Measurements from ENCODE around the gene RNF157.

Gene RNF157

DNA sequence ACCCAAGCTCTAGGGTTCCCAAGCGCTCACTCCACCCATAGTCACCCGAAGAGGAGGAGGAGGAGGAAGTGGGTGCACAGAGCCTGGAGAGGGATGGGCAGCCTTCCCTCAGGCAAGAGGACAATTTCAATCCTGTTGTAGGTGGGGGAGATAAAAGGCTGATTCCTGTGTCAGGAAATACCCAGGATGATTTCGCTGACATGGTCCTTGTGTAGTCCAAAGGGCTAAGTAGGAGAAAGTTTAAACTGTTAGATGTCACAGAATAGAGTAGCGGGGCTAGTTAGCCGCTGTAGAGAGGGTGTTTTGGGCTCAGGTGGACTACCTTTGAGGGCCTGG is 135.4 kb downstream of the RNF157 start:
- no peak for DNase-seq (ENCODE audit: low read depth)
- TF ChIP-seq, protein P1, sequence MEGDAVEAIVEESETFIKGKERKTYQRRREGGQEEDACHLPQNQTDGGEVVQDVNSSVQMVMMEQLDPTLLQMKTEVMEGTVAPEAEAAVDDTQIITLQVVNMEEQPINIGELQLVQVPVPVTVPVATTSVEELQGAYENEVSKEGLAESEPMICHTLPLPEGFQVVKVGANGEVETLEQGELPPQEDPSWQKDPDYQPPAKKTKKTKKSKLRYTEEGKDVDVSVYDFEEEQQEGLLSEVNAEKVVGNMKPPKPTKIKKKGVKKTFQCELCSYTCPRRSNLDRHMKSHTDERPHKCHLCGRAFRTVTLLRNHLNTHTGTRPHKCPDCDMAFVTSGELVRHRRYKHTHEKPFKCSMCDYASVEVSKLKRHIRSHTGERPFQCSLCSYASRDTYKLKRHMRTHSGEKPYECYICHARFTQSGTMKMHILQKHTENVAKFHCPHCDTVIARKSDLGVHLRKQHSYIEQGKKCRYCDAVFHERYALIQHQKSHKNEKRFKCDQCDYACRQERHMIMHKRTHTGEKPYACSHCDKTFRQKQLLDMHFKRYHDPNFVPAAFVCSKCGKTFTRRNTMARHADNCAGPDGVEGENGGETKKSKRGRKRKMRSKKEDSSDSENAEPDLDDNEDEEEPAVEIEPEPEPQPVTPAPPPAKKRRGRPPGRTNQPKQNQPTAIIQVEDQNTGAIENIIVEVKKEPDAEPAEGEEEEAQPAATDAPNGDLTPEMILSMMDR (IDR thresholded peaks at IDR 0.05; ENCODE audit: insufficient read depth, low read depth, low read length, missing control alignments), result no peak
- no peak overlapping the region for H3K4me3 ChIP-seq (ENCODE audit: low read depth, low read length)

DNA sequence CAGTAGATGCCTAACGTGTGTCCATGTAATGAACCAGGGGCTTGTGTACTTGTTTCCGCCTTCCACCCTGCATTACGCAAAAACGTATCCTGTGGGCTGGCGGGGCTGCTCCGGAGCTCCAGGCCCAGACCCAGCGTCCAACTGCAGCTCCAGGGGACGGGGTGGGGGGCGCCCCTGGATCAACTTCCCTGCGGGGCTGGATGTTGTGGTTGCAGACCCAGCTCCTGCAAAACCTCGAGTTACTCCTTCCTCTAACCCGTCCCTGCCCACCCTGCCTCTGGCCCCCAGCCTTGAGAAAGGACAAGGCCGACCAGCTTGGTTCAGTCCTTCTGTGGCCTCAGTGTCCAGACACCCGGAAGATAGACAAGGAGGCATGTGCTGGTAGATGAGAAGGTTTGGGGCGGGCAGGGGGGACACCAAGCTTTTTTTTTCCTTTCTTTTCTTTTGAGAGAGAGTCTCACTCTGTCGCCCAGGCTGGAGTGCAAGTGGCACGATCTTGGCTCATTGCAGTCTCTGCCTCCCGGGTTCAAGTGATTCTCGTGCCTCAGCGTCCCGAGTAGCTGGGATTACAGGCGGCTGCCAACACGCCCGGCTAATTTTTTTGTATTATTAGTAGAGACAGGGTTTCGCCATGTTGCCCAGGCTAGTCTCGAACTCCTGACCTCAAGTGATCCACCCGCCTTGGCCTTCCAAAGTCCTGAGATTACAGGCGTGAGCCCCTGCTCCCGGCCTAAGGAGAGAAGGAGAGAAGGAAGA is 136.0 kb downstream of the RNF157 start:
- TF ChIP-seq, protein P1 (IDR thresholded peaks at IDR 0.05; ENCODE audit: insufficient read depth, low read depth, low read length, missing control alignments), result no peak
- no peak for DNase-seq (ENCODE audit: low read depth)
- peak overlapping the region; percentile 61 for H3K4me3 ChIP-seq (ENCODE audit: low read depth, low read length)

DNA sequence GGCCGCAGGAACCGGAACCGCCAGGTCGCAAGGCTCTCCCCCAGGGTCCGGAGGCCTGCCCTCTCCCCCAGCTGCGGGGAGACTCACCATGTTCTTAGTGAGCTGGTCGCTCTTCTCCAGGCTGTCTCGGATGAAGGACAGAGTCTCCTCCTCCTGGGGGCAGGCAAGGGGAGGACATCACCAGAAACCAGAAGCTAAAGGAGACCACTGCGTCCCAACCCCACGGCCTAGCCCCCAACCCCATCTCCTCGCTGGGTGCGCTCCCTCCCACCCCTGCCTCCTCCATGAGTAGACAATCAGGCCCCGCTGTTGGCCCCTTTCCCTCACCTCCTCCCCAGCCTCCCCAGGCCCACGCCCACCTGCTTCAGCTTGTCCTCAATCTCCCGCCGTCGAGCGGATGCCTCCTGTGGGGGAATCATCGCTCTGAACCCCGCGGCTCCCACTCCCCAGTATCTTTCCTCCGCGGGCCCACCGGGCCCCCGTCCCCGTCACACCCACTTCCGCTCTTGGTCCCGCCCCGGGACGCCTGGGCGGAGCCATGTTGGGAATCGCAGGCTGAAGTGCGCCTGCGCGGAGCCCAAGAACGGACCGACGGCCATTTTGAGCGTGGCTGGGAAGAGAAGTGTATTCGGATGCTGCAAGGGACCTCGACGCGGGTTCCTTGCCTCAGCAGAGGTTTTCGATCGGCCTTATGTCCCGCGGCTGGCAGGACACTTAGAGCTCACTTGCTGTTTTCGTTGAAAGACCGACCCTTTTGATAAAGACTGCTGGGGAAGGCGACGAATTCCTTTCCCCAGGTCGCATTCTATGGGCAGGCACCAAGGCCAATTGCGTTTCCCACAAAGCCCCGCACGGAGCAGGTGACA is 136.8 kb downstream of the RNF157 start, which contains the start of gene EXOC7:
EXOC7 (minus strand) TSS at position 514 of the 866 bp plus-strand sequence; CDS start at position 419, 95 bp downstream.
- H3K4me3 ChIP-seq (ENCODE audit: low read depth, low read length), result peak within 1 kb of the TSS; percentile 61
- peak; percentile 95 for DNase-seq (ENCODE audit: low read depth)
- TF ChIP-seq, protein P1 (IDR thresholded peaks at IDR 0.05; ENCODE audit: insufficient read depth, low read depth, low read length, missing control alignments), result no peak

DNA sequence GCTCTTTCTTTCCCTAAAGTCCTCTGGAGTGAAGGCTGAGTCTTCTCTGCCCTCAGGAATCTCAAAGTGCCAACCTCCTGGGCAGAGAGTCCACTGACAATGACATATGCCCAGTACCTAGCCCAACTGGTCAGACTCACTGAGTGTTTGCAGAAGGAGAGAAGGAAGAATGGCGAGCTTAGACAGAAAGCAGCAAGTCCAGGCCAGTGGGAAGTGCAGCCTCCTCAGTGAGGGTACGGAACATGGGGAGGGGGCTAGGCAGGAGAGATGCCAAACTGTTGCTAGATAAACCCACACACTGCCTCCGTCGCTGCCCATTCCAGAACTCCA is 137.4 kb downstream of the RNF157 start:
- TF ChIP-seq, protein P1 (IDR thresholded peaks at IDR 0.05; ENCODE audit: insufficient read depth, low read depth, low read length, missing control alignments), result no peak
- H3K4me3 ChIP-seq (ENCODE audit: low read depth, low read length), result peak overlapping the region; percentile 61
- DNase-seq (ENCODE audit: low read depth), result no peak

DNA sequence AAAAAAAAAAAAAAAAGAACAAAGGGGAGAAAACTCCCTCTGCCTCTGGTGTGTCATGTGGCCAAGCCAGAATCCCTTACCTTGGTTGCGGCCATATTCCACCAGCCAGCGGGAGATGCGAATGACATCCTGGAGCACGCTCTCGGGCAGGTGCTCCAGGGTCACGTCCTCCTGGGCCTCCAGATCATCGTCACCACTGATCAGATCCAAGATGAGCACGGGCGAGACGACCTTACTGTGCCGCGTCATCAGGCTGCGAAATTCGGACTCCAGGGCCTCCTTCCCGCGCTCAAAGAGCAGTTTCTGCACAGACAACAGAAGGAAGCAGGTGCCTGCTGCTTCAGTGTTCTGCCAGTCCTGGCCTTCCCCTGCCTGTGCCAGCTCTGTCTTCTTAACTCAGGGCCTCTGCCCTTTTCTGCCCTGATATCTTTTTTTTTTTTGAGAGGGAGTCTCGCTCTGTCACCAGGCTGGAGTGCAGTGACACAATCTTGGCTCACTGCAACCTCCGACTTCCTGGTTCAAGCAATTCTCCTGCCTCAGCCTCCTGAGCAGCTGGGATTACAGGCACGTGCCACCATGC is 142.5 kb downstream of the RNF157 start:
- TF ChIP-seq, protein P1 (IDR thresholded peaks at IDR 0.05; ENCODE audit: insufficient read depth, low read depth, low read length, missing control alignments), result no peak
- H3K4me3 ChIP-seq (ENCODE audit: low read depth, low read length), result no peak overlapping the region
- no peak for DNase-seq (ENCODE audit: low read depth)

DNA sequence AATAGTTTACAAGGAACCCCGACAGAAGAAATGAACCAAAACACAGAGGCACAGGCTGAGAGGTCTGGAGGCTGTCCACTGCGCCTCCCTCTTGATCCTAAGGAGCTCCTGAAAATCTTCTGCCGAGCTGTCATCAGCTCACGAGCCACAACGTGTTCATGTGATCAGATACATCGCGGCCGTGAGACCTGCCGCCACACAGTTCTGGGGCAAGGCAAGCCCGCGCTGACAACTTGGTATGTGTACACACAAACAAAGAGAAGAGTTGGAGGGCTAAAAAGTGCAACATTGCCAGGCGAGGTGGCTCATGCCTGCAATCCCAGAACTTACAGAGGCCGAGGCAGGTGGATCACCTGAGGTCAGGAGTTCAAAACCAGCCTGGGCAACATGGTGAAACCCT is 144.3 kb downstream of the RNF157 start:
- no peak overlapping the region for H3K4me3 ChIP-seq (ENCODE audit: low read depth, low read length)
- no peak for DNase-seq (ENCODE audit: low read depth)
- TF ChIP-seq, protein P1 (IDR thresholded peaks at IDR 0.05; ENCODE audit: insufficient read depth, low read depth, low read length, missing control alignments), result no peak
